HG03095 (cell line): ENCODE results near the gene PMP22.
"Not testable (repeated sequence)": the region's sequence is repeated elsewhere in the genome, so short reads cannot be mapped to it uniquely, and the experiment has no call there.

Source experiments
- ATAC-seq: cut with Tn5 transposase; IDR thresholded peaks from one replicate; pipeline ENCODE4 v1.9.1; 2021; ENCODE audit warnings: moderate library complexity; ENCODE audit not compliant: unreplicated experiment

PMP22 gene

GRCh38 chr17:15220785-15221184 lies 44.3 kb downstream of the PMP22 start:
- no peak for ATAC-seq

- no peak for ATAC-seq
Observed at GRCh38 chr17:15216481-15216880, 48.6 kb downstream of the PMP22 start.

DNA sequence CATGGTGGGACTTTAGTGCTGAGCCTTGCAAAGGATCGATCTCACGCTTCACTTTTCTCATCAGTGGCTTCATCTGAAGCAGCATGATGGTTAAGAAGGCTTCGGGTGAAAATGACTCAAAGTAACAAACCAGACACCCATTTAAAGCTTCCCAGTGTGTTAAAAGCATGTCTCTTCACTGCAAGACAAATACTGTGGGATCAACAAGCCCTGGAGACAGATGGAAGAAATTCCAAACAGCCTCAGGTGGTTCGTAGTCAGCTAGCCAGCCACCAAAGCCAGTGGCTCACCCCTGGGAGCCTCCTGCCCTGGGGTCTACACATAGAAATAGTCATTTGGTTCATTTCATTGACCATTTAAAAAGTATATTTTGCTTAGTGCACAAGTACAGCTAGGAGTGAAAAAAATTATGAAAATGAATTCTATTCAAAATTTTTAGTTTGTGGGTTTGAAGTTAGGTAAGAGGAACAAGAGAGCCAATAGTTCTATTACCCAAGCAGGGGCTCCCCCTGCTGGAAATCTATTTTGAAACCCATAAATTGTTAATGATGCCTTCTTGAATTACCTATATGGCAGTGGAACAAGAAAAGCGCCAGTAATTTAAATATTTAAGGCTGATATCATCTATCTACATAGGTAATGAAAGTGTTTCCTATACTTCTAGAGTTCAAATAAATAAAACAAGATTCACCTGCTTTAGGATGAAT lies 51.6 kb downstream of the PMP22 start:
- no peak for ATAC-seq

DNA sequence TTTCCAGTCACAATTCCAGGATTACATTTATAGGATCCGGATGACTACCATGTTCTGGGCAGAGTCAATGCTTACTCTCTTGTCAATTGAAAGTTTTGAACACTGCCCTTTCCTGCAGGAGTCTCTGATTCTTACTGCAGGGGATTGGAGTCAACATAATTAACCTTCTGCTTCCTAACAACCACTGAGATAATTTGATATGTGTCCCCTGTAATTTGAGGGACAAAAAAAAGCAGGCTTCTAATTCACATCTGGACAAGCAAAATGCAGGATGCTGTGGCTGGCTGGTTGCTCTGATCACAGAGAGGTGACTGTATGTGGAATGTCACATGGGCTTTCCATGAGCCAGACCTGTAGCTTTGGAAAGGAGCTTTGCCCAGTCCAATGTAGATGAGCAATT lies 54.9 kb downstream of the PMP22 start:
- ATAC-seq = no peak

DNA sequence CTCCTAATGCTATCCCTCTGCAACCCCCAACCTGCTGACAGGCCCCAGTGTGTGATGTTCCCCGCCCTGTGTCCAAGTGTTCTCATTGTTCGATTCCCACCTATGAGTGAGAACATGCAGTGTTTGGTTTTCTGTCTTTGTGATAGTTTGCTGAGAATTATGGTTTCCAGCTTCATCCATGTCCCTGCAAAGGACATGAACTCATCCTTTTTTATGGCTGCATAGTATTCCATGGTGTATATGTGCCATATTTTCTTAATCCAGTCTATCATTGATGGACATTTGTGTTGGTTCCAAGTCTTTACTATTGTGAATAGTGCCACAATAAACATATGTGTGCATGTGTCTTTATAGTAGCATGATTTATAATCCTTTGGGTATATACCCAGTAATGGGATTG lies 62.1 kb downstream of the PMP22 start:
- not testable (repeated sequence) for ATAC-seq

- ATAC-seq = not testable (repeated sequence)
Observed at GRCh38 chr17:15200574-15200973, 64.6 kb downstream of the PMP22 start.

DNA sequence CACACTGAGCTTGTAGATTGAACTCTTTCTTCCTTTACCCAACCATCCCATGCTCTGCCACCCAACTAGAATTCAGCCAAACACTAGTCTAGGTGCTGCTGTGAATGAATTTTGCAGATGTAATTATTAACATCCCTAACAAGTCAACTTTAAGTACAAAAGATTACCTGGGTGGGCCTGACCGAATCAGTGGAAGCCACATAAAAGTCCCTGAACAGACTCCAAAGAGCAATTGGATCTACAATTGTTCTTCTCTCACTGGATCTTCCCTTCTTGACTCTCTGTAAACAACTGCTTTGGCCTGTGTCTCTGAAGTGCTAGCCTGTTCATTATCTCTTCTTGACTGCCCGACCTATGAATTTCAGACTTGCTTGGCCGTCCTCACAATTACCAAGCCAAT lies 67.9 kb downstream of the PMP22 start:
- no peak for ATAC-seq

- ATAC-seq = no peak
Observed at GRCh38 chr17:15194859-15195277, 70.3 kb downstream of the PMP22 start.

DNA sequence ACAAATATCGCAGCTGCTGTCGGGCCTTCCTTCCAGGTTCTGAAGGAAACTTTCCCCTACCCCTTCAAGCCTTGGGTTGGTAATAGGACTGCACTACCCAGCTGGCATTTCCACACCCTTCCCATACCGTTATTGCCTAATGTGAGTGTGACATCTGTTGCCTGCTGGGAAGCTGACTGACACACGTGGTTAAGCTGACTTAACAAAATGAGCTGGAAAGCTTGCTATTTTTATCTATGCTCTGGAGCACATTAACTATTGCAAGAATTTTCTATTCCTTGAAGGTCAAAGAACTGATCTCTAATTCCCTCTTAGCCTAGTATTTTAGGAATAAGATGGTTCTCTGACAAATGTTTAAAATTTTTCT lies 79.5 kb downstream of the PMP22 start:
- no peak for ATAC-seq

- no peak for ATAC-seq
Observed at GRCh38 chr17:15184872-15185624, 80.1 kb downstream of the PMP22 start.

DNA sequence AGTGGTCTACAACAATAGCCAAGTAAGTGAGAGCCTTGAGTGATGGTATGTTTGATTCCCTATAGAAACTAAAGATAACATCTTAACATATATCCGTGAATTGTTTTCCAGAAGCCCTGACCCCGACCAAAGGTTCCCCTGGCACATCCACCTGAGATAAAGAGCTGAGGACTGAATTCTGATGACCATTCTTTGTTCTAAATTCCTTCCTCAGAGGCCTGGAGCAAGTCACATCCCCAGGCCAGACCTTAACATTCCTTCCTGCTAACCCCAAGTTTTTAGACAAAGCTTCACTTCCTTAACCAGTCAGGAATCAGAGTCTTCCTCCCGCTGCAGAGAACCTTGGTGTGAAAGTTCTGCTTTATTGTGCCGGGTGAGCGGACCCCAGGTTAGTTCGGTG lies 83.3 kb downstream of the PMP22 start:
- no peak for ATAC-seq

- no peak for ATAC-seq
Observed at GRCh38 chr17:15181333-15181732, 83.8 kb downstream of the PMP22 start.

- ATAC-seq = no peak
Observed at GRCh38 chr17:15180121-15180561, 85.0 kb downstream of the PMP22 start.
